ENCODE measurements around the gene PIK3CB. TPM values are rescaled to one million over a fixed set of nuclear protein-coding genes. Genes with fewer than 3 reads are reported as not detected.

The PIK3CB gene
- total RNA-seq, 6 experiments from 2014 or later, result 12.6 to 18.3 (median 15.8) TPM

DNA sequence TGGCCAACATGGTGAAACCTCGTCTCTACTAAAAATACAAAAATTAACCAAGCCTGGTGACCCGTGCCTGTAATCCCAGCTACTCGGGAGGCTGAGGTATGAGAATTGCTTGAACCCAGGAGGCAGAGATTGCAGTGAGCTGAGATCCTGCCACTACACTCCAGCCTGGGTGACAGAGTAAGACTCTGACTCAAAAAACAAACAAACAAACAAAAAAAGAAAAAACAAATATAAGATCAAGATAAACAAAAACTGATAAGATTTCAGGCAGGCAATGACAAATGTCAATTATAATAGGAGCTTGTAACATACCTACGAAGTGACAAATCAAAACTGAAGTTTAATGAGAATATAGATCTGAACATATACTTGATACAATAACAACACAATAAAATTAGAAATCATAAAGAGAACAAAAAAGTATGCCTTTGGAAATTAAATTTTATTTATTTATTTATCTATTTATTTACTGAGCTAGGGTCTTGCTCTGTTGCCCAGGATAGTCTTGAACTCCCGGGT, 155.8 kb downstream of the PIK3CB start:
- H3K4me3 Mint-ChIP-seq, result no peak overlapping the region
- H3K27me3 Mint-ChIP-seq (ENCODE audit: insufficient read depth), result no peaks in the 10 kb centered on the region; the same call in 1 of the 2 replicates
- TF ChIP-seq, protein P1, sequence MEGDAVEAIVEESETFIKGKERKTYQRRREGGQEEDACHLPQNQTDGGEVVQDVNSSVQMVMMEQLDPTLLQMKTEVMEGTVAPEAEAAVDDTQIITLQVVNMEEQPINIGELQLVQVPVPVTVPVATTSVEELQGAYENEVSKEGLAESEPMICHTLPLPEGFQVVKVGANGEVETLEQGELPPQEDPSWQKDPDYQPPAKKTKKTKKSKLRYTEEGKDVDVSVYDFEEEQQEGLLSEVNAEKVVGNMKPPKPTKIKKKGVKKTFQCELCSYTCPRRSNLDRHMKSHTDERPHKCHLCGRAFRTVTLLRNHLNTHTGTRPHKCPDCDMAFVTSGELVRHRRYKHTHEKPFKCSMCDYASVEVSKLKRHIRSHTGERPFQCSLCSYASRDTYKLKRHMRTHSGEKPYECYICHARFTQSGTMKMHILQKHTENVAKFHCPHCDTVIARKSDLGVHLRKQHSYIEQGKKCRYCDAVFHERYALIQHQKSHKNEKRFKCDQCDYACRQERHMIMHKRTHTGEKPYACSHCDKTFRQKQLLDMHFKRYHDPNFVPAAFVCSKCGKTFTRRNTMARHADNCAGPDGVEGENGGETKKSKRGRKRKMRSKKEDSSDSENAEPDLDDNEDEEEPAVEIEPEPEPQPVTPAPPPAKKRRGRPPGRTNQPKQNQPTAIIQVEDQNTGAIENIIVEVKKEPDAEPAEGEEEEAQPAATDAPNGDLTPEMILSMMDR (IDR thresholded peaks at IDR 0.05), result no peak
- DNase-seq, result no peak
- H3K4me1 Mint-ChIP-seq (ENCODE audit: low read depth), result peaks cover 3% of the 10 kb centered on the region; the same call in 1 of the 2 replicates
- no peak overlapping the region for H3K27ac Mint-ChIP-seq
- peaks cover 33% of the 10 kb centered on the region for H3K9me3 Mint-ChIP-seq
- peaks cover 39% of the 10 kb centered on the region for H3K36me3 Mint-ChIP-seq (ENCODE audit: low read depth)

DNA sequence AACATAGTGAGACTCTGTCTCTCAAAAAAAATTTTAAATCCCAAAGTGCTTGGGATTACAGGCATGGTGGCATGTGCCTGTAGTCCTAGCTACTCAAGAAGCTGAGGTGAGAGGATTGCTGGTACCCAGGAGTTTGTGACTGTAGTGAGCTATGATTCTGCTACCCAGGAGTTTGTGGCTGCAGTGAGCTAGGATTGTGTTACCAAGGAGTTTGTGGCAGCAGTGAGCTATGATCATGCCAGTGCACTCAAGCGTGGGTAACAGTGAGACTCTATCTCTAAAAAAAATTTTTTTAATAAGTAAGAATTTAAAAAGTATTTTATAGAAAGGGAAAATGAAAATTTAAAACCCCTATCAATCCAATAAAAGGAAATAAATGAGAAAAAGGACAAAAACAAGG, 156.6 kb downstream of the PIK3CB start:
- Mint-ChIP-seq H3K9me3 (peaks cover 35% of the 10 kb centered on the region), H3K27me3 (ENCODE audit: insufficient read depth) (no peaks in the 10 kb centered on the region; the same call in 1 of the 2 replicates), H3K27ac (no peak overlapping the region), H3K36me3 (ENCODE audit: low read depth) (peaks cover 47% of the 10 kb centered on the region), H3K4me3 (no peak overlapping the region), H3K4me1 (ENCODE audit: low read depth) (peaks cover 8% of the 10 kb centered on the region; the same call in 1 of the 2 replicates)
- TF ChIP-seq, protein P1 (IDR thresholded peaks at IDR 0.05), result no peak
- no peak for DNase-seq

DNA sequence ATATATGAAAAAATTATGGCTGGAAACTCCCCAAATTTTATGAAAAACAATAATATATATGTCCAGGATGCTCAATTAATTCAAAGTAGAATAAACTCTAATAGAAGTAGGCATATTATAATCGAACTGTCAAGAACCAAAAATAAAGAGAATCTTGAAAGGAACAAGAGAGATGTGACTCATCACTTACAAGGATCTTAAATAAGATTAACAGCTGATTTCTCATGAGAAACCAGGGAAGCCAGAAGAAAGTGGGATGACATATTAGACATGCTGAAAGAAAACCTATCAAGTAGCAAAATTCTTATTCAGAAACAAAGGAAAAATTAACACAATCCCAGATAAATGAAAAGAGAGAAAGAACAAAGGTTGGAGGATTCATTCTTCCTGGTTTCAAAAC, 159.3 kb downstream of the PIK3CB start:
- Mint-ChIP-seq H3K4me3 (no peak overlapping the region), H3K9me3 (peaks cover 35% of the 10 kb centered on the region), H3K36me3 (ENCODE audit: low read depth) (peaks cover 51% of the 10 kb centered on the region), H3K27me3 (ENCODE audit: insufficient read depth) (no peaks in the 10 kb centered on the region; the same call in 1 of the 2 replicates), H3K27ac (no peak overlapping the region), H3K4me1 (ENCODE audit: low read depth) (peaks cover 8% of the 10 kb centered on the region; the same call in 1 of the 2 replicates)
- TF ChIP-seq, protein P1 (IDR thresholded peaks at IDR 0.05), result no peak
- no peak for DNase-seq

DNA sequence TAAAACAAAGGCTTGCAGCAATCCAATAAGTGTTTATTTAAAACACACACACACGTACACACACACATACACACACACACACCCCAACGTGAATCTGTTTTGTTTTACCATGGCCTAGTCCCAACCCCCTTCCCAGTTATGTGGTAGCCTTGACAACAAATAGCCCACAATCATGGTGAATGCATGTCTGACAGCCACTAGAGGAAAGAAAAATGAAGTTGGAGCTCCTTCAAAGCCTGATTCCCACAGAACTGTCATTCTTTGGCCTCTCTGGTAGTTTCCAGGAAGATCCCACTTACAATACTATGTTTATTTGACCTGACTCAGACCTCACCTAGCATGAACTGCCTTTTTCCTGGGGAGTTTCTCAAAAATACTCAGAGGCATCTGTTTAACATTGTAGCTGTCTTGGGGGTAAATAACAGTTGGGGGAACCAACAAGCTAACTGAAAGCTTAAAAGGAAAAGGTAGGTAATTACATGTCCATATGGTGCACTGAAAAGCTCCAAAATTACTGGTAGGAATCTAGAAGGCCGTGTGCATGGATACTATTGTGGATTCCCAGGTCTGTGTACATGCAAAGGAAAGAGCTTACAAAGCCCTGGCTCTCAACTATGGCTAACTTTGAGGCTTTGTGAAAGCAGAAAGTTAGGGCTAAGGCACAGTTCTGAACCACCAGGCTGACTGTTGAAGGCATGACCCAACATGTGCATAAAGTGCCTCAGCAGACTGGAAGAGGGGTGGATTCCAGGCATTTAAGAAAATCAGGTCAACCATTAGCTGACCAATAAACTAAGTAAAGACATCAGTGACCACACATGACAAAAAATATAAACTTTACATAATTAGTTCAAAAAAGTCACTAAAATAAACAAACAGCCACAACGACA, 160.8 kb downstream of the PIK3CB start:
- no peak overlapping the region for H3K27ac Mint-ChIP-seq
- peaks cover 8% of the 10 kb centered on the region; the same call in 1 of the 2 replicates for H3K4me1 Mint-ChIP-seq (ENCODE audit: low read depth)
- H3K4me3 Mint-ChIP-seq, result no peak overlapping the region
- peaks cover 51% of the 10 kb centered on the region for H3K36me3 Mint-ChIP-seq (ENCODE audit: low read depth)
- H3K27me3 Mint-ChIP-seq (ENCODE audit: insufficient read depth), result no peaks in the 10 kb centered on the region; the same call in 1 of the 2 replicates
- TF ChIP-seq, protein P1 (IDR thresholded peaks at IDR 0.05), result no peak
- peaks cover 35% of the 10 kb centered on the region for H3K9me3 Mint-ChIP-seq
- peak; percentile 16 for DNase-seq

DNA sequence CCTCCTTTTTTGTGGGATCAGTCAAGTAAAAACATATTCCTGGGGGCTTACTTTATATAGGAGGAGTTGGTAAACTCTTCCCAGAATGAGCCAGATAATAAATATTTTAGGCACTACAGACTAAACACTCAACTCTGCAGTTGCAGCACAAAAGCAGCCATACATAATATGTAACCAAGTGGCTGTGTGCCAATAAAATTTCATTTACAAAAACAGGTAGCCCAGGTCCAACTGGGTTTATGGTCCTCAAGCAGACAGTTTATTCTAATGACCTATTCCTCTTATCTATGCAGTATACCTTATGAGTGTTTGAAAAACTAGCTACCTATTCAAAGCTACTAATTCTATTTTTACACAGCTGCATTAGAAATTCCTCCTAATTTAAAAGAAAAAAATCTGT, 164.3 kb downstream of the PIK3CB start:
- Mint-ChIP-seq H3K27me3 (ENCODE audit: insufficient read depth) (no peaks in the 10 kb centered on the region; the same call in 1 of the 2 replicates), H3K27ac (no peak overlapping the region), H3K4me1 (ENCODE audit: low read depth) (peaks cover 8% of the 10 kb centered on the region; the same call in 1 of the 2 replicates), H3K36me3 (ENCODE audit: low read depth) (peaks cover 25% of the 10 kb centered on the region), H3K9me3 (peaks cover 17% of the 10 kb centered on the region), H3K4me3 (no peak overlapping the region)
- TF ChIP-seq, protein P1 (IDR thresholded peaks at IDR 0.05), result no peak
- no peak for DNase-seq

Measured in HFFc6 (cell line).